HG03354 (cell line): ENCODE measurements around the gene ADGRA3.
A peak's percentile ranks its signal among the peaks of the same experiment; 100 is the strongest.

Experiments used
- ATAC-seq: cut with Tn5 transposase; IDR thresholded peaks from one replicate; pipeline ENCODE4 v1.9.1; 2021; ENCODE audit warnings: mild to moderate bottlenecking; ENCODE audit not compliant: unreplicated experiment, poor library complexity, severe bottlenecking

The ADGRA3 gene

GRCh38 chr4:22514481-22514880 is 1.4 kb downstream of the ADGRA3 start:
- ATAC-seq: no peak

GRCh38 chr4:22514001-22514400 is 1.9 kb downstream of the ADGRA3 start:
- ATAC-seq: no peak

GRCh38 chr4:22512306-22512705 is 3.6 kb downstream of the ADGRA3 start:
- no peak for ATAC-seq

- no peak for ATAC-seq
Observed at GRCh38 chr4:22510750-22511149, 5.1 kb downstream of the ADGRA3 start.

GRCh38 chr4:22508376-22508775 is 7.5 kb downstream of the ADGRA3 start:
- no peak for ATAC-seq

- ATAC-seq: no peak
Observed at GRCh38 chr4:22504922-22505321, 10.9 kb downstream of the ADGRA3 start.

GRCh38 chr4:22504447-22504846 is 11.4 kb downstream of the ADGRA3 start:
- no peak for ATAC-seq

- ATAC-seq: no peak
Observed at GRCh38 chr4:22502895-22503814, 12.7 kb downstream of the ADGRA3 start.

- no peak for ATAC-seq
Observed at GRCh38 chr4:22501715-22502095, 14.2 kb downstream of the ADGRA3 start.

GRCh38 chr4:22500831-22501714 is 14.8 kb downstream of the ADGRA3 start:
- ATAC-seq: peak; percentile 86

- no peak for ATAC-seq
Observed at GRCh38 chr4:22500128-22500611, 15.7 kb downstream of the ADGRA3 start.

- no peak for ATAC-seq
Observed at GRCh38 chr4:22498866-22499265, 17.0 kb downstream of the ADGRA3 start.

- ATAC-seq: no peak
Observed at GRCh38 chr4:22496165-22496813, 19.6 kb downstream of the ADGRA3 start.

- no peak for ATAC-seq
Observed at GRCh38 chr4:22493523-22493922, 22.3 kb downstream of the ADGRA3 start.

GRCh38 chr4:22492987-22493386 is 22.9 kb downstream of the ADGRA3 start:
- no peak for ATAC-seq

- ATAC-seq: no peak
Observed at GRCh38 chr4:22491939-22492338, 23.9 kb downstream of the ADGRA3 start.

- no peak for ATAC-seq
Observed at GRCh38 chr4:22490718-22491315, 25.0 kb downstream of the ADGRA3 start.

- ATAC-seq: no peak
Observed at GRCh38 chr4:22488106-22488505, 27.8 kb downstream of the ADGRA3 start.

GRCh38 chr4:22487328-22487727 is 28.5 kb downstream of the ADGRA3 start:
- no peak for ATAC-seq

- ATAC-seq: no peak
Observed at GRCh38 chr4:22486276-22486675, 29.6 kb downstream of the ADGRA3 start.
